SH-SY5Y (cell line): ENCODE measurements around the gene KCNH4.

ENCODE experiments used
- GATA2 ChIP-seq: IDR thresholded peaks from 2 replicates; pipeline ENCODE4 v1.6.1; 2011; ENCODE audit warnings: mild to moderate bottlenecking, low read depth, low read length
- GATA3 ChIP-seq: IDR thresholded peaks from 2 replicates; pipeline ENCODE4 v1.6.1; 2011; ENCODE audit warnings: low read depth, mild to moderate bottlenecking, low read length, moderate library complexity

KCNH4 gene

GRCh38 chr17:42184713-42185620, 4.0 kb upstream of the KCNH4 start, which contains the start of gene HCRT:
Gene HCRT, minus strand, starts transcription at chr17:42185452. Its CDS starts 87 bp downstream, at chr17:42185365.
- no peak for TF ChIP-seq GATA2
- no peak for TF ChIP-seq GATA3

DNA sequence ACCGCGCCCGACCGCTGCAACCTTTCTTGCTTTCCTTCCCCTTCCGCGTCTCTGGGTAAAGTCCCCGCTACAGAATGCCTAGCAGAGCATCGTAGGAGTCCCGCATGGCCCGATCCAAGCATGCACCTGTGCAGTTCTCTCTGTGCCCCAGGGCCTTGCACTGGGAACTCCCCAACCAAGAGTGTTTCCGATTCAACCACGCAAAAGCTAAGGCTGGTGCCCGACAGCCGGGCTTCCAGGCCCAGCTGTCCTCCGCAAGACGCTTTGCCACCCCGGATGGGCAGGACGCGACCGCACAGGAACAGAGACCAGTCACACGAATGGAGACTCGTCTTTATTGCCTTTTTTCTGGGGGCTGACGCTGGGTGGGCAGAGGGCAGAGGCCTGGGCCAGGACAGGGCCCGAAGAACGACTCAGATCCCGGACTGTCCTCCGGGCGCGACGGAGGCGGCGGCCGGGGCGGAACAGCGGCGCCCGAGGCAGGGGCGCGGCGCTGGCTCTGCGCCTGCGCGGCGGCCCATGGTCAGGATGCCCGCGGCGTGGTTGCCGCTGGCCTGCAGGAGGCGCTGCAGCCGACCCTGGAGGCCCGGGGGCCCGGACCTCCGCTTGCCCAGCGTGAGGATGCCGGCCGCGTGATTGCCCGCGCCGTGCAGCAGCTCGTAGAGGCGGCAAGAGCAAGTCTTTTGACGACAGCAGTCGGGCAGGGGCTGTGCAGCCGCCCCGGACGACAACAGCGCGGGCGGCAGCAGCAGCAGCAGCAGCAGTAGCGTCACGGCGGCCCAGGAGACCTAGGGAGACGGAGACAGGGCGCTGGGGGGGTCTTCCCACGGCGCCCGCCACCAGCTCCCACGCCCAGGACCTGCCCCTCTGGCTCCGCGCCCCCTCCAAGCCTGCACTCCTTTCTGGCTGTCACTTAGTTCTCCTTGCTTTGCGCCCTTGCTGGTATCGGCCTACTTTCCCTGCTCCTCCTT, 3.1 kb upstream of the KCNH4 start:
- no peak for TF ChIP-seq GATA2
- no peak for TF ChIP-seq GATA3

DNA sequence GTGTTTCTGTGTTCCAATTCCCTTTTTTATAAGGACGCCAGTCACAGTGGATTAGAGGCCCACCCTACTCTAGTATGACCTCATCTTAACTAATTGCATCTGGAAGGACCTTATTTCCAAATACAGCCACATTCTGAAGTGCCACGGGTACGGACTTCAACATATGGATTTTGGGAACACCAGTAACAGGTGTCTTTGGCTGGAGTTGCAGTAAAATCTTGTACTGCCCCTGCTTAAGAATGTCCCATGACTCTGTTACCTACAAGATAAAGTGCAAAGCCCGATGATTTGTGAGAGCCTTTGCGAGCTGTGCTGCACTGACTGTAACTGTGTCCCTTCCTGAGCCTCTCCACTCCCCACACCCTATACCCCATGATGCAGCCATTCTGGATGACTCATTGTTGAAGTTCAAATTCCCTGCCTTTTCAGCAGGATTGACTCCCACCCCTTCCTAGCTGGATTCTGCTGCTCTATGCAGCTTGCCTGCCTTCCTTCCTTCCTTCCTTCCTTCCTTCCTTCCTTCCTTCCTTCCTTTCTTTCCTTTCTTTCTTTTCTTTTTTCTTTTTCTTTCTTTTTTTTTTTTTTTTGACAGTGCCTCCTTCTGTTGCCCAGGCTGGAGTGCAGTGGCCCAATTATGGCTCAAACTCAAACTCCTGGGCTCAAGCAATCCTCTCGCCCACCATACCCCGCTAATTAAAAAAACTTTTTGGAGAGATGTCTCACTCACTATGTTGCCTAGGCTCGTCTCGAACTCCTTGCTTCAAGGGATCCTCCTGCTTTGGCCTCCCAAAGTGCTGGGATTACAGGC, 2.2 kb upstream of the KCNH4 start:
- TF ChIP-seq GATA3: no peak
- no peak for TF ChIP-seq GATA2

DNA sequence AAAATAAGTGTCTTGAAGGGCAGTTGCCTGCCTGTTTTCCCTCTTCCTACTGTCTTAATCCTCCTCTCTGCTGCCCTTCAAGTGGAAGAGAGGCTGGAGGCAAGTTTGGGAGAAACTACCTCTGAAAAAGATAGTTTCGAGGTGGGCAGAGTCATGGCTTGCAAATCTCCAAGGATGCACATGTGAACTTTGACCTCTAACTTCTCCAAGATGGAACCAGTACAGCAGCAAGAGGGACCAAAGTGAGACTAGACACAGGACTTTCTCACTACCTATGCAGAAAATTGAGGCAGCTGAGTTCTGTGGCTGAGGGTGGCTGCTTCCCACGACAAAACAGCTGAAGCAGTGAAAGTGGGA, 887 bp upstream of the KCNH4 start:
- no peak for TF ChIP-seq GATA3
- TF ChIP-seq GATA2: no peak

- TF ChIP-seq GATA3 (no peak), GATA2 (no peak)
Observed at GRCh38 chr17:42180411-42180921, 476 bp downstream of the KCNH4 start.

- TF ChIP-seq GATA2 (no peak), GATA3 (no peak)
Observed at GRCh38 chr17:42179911-42180410, 981 bp downstream of the KCNH4 start.

- TF ChIP-seq GATA2: no peak
Observed at GRCh38 chr17:42179335-42179734, 1.6 kb downstream of the KCNH4 start.

DNA sequence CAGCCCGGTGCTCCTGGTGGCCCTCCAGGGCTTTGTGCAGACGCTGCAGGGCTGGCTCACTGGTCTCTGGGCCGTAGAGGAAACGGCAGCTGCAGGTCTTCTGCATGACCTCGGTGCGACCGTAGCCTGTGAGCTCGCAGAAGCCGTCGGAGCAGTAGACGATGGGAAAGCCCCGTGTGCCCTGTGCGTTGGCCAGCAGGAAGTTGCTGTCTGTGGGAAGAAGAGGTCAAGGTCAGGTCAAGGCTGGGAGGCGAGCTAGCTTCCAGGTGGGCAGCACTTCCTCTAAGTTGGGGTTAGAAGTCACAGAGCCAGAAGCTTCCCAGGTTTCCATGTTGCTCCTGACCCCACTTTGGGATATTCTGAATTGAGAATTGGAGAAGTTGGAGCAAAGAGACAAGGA, 2.1 kb downstream of the KCNH4 start:
- TF ChIP-seq GATA3 (no peak), GATA2 (no peak)

GRCh38 chr17:42177684-42178083, 3.3 kb downstream of the KCNH4 start:
- TF ChIP-seq GATA3: no peak
- TF ChIP-seq GATA2: no peak

DNA sequence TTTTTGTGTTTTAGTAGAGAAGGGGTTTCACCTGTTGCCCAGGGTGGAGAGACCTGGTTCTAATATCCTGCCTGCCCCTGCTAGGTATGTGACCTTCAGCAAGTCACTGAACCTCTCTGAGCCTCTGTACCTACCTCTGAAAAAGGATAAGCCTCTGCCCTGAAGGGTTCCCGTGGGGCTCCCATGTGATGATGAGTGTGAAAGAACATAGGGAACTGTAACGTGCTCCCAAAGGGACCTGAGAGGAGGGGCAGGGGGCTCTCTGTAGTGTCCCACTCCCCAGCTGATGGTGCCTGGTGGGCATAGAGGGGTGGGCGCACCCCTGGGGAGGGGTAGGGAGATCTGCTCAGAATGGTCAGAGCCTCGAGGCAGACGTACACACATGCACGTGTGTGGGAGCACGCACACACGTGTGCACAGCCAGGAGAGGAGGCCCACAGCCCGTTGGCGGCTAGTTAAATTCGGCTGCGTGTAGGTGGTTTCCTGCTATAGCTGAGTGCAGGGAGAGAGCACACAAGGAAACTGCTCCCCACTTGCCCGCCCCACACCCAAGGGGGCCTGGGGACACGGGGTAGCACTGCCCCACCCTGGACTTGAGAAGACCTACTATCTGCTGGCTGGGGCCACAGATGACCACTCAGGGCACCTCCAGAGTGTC, 6.7 kb downstream of the KCNH4 start:
- TF ChIP-seq GATA3 (no peak), GATA2 (no peak)

DNA sequence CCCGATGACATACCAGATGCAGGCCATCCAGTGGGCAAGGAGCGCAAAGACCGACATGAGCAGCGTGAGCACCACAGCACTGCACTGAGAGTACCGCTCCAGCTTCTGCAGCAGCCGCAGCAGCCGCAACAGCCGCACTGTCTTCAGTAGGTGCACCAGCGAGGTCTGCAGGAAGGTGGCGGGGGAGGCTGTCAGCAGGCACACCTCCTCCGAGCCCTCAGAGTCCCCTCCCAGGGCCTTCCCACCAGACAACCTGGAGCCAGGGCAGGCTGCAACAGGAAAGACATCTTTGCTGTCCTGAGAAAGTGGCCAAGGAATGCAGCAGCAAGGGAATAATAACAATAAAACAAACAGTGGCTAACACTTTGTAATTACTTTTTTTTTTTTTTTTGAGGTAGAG, 9.1 kb downstream of the KCNH4 start:
- TF ChIP-seq GATA3 (no peak), GATA2 (no peak)

GRCh38 chr17:42169351-42169750, 11.6 kb downstream of the KCNH4 start:
- TF ChIP-seq GATA3 (no peak), GATA2 (no peak)

- TF ChIP-seq GATA2 (no peak), GATA3 (no peak)
Observed at GRCh38 chr17:42167807-42168206, 13.1 kb downstream of the KCNH4 start.
